GM12892 (cell line): ENCODE results near the gene POU2F3.

ENCODE experiments used
- POLR2A ChIP-seq: IDR thresholded peaks from 2 replicates; pipeline ENCODE4 v1.6.1; 2011; ENCODE audit warnings: low read depth, low read length, control low read depth
- POLR2AphosphoS5 ChIP-seq: IDR thresholded peaks from 2 replicates; pipeline ENCODE4 v1.6.1; 2011; ENCODE audit warnings: low read depth, low read length, control low read depth
- TAF1 ChIP-seq: IDR thresholded peaks from 2 replicates; pipeline ENCODE4 v1.6.1; 2011; ENCODE audit warnings: low read depth, mild to moderate bottlenecking, control low read depth, low read length, borderline replicate concordance

DNA sequence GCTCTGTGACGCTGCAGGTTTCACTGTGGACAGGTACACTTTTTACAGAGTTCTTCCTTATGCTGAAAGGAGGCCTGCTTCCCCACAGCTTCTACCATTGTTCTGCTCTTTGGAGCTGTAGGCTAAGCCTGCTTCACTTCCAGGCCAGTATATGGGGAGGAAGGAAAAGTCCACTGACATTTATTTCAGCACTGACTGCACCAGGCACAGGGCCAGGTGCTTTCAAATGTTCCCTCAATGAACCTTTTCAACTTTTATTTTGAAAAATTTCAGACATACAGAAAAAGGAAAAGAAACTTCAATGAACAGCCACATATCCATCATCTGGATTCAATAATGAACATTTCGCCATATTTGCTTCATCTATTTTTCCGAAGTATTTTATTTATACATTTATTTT is 22.0 kb downstream of the POU2F3 start:
- no peak for TF ChIP-seq POLR2A
- TF ChIP-seq POLR2AphosphoS5, result no peak
- TF ChIP-seq TAF1, result no peak
